WTC11 (cell line): ENCODE measurements around the gene TET1.
"Not testable (repeated sequence)": the region's sequence is repeated elsewhere in the genome, so short reads cannot be mapped to it uniquely, and the experiment has no call there.

Experiments
- CREM ChIP-seq: sonication (generic); formaldehyde crosslinking; IDR thresholded peaks from 2 replicates; pipeline ENCODE4 v1.8.1; 2022; ENCODE audit warnings: mild to moderate bottlenecking, missing genetic modification reagents, moderate library complexity
- TF ChIP-seq, protein P1 (sequence below): fragments of 200-600 bp; IDR thresholded peaks from 2 replicates; pipeline ENCODE4 v1.8.0; 2022; ENCODE audit warnings: antibody characterized with exemption

DNA sequence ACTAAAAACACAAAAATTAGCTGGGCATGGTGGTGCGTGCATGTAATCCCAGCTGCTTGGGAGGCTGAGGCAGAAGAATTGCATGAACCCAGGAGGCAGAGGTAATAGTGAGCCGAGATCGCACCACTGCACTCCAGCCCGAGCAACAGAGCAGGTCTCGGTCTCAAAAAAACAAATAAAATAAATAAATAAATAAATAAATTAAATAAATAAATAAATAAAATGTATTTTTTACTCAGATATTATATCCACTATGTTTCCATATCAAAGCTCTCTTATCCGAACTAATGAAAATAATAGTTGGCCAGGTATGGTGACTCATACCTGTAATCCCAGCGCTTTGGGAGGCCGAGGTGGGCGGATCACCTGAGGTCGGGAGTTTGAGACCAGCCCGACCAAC is 41.5 kb upstream of the TET1 start:
- TF ChIP-seq CREM (CRISPR knock-in tag), result not testable (repeated sequence)
- TF ChIP-seq, protein P1, sequence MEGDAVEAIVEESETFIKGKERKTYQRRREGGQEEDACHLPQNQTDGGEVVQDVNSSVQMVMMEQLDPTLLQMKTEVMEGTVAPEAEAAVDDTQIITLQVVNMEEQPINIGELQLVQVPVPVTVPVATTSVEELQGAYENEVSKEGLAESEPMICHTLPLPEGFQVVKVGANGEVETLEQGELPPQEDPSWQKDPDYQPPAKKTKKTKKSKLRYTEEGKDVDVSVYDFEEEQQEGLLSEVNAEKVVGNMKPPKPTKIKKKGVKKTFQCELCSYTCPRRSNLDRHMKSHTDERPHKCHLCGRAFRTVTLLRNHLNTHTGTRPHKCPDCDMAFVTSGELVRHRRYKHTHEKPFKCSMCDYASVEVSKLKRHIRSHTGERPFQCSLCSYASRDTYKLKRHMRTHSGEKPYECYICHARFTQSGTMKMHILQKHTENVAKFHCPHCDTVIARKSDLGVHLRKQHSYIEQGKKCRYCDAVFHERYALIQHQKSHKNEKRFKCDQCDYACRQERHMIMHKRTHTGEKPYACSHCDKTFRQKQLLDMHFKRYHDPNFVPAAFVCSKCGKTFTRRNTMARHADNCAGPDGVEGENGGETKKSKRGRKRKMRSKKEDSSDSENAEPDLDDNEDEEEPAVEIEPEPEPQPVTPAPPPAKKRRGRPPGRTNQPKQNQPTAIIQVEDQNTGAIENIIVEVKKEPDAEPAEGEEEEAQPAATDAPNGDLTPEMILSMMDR, result not testable (repeated sequence)
